Vagina (tissue), 2 donors: Measurements from ENCODE around the gene ECPAS.

ENCODE experiments used
- POLR2A ChIP-seq, 2 donors: fragments of 450-650 bp; IDR thresholded peaks; one replicate each; pipeline ENCODE4 v1.6.1; 2017; ENCODE audit warnings: antibody characterized with exemption in 2 of 2, mild to moderate bottlenecking in 2 of 2, moderate library complexity in 2 of 2
- TF ChIP-seq, protein P1 (sequence below), 3 experiments: fragments of 450-650 bp in 2 of 3; fragments of 200-600 bp in 1 of 3; sonication (generic) in 1 of 3; IDR thresholded peaks; one replicate each; pipeline ENCODE4 v1.5.1; 2017 to 2019; ENCODE audit warnings: antibody characterized with exemption in 3 of 3, mild to moderate bottlenecking in 2 of 3, moderate library complexity in 2 of 3

DNA sequence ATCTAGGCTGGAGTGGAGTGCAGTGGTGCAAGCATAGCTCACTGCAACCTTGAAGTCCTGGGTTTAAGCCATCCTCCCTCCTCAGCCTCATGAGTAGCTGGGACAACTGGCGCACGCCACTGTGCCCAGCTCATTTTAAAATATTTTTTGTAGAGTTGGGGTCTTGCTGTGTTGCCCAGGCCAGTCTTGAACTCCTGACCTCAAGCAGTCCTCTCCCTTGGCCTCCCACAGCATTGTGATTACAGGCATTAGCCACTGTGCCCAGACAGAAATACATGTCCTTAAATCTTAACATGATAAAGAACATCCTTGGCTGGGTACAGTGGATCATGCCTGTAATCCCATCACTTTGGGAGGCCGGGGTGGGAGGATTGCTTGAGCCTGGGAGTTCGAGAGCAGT is 47.5 kb upstream of the ECPAS start:
- TF ChIP-seq, protein P1, sequence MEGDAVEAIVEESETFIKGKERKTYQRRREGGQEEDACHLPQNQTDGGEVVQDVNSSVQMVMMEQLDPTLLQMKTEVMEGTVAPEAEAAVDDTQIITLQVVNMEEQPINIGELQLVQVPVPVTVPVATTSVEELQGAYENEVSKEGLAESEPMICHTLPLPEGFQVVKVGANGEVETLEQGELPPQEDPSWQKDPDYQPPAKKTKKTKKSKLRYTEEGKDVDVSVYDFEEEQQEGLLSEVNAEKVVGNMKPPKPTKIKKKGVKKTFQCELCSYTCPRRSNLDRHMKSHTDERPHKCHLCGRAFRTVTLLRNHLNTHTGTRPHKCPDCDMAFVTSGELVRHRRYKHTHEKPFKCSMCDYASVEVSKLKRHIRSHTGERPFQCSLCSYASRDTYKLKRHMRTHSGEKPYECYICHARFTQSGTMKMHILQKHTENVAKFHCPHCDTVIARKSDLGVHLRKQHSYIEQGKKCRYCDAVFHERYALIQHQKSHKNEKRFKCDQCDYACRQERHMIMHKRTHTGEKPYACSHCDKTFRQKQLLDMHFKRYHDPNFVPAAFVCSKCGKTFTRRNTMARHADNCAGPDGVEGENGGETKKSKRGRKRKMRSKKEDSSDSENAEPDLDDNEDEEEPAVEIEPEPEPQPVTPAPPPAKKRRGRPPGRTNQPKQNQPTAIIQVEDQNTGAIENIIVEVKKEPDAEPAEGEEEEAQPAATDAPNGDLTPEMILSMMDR (IDR thresholded peaks at IDR 0.05): no peak
- no peak for TF ChIP-seq POLR2A (IDR thresholded peaks at IDR 0.05)
